HG03354 (cell line): ENCODE data around the gene IQUB.

Experiments
- ATAC-seq: cut with Tn5 transposase; IDR thresholded peaks from one replicate; pipeline ENCODE4 v1.9.1; 2021; ENCODE audit warnings: mild to moderate bottlenecking; ENCODE audit not compliant: unreplicated experiment, poor library complexity, severe bottlenecking

IQUB gene

DNA sequence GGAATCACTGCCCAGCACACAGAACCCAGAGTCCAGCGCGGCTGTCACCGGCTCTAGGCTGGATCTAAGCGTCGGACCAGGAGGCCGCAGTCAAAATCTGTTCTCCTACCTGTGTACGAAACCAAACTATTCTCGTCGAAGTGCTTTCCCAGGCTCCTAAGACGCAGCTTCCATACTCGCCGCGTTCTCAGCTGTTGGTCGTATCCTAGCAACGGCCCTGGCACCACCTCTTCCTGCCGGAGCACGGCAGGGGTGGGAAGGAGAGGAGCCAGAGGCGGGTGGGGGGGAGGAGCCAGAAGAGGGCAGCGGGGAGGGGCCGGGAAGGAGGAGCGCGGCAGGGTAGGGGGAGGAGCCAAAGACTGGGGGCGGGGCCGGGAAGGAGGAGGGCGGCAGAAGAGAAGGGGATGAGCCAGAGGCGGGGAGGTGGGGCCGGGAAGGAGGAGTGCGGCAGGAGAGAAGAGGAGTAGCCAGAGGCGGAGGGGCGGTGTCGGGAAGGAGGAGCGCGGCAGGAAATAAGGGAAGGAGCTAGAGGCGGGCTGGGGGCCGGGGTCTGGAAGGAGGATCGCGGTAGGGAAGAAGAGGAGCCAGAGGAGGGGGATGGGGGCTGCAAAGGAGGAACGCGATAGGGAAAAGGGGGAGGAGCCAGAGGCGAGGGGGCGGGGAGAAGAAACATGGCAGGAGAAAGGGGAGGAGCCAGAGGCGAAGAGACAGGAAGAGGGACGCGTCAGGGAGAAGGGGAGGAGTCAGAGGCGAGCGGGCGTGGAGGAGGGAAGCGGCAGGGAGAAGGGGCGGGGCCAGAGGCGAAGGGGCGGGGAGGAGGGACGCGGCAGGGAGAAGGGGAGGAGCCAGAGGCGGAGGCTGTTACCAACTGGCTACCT is at the start of gene IQUB:
IQUB (minus strand) TSS at position 213 of the 878 bp plus-strand sequence. CDS start 22,255 bp downstream, outside the sequence.
- peak; percentile 72 for ATAC-seq

DNA sequence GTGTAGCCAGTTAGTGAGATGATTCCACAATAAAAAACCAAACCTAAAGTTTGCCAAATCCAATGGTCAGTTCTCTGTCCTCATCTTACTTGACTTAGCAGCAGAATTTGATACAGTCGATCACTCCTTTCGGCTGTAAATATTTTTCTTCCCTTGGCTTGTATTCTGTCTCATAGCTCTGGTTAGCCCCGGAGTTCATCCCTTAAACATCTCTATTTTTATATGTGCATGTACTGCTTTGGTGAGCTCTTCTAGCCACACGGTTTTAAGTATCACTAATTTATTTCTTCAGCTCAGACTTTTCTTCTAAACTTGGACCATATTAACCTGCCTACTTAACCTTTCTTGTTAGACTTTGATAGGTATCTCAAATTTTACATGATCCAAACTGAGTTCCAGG is 49.4 kb upstream of the IQUB start:
- ATAC-seq, result no peak

DNA sequence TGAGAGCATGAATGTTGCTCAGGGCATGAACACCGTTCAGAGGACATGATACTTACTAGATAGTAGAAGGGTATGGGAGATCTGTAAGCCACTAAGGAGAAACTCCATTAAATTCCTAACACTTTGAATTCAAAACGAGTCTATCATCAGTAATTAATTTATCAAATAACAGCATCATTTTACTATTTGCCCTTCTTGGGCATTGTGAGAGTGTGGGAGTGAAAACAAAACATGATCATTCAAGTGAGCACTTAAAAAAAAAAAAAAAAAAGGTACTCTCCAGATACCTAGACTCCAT is 46.7 kb upstream of the IQUB start:
- no peak for ATAC-seq

DNA sequence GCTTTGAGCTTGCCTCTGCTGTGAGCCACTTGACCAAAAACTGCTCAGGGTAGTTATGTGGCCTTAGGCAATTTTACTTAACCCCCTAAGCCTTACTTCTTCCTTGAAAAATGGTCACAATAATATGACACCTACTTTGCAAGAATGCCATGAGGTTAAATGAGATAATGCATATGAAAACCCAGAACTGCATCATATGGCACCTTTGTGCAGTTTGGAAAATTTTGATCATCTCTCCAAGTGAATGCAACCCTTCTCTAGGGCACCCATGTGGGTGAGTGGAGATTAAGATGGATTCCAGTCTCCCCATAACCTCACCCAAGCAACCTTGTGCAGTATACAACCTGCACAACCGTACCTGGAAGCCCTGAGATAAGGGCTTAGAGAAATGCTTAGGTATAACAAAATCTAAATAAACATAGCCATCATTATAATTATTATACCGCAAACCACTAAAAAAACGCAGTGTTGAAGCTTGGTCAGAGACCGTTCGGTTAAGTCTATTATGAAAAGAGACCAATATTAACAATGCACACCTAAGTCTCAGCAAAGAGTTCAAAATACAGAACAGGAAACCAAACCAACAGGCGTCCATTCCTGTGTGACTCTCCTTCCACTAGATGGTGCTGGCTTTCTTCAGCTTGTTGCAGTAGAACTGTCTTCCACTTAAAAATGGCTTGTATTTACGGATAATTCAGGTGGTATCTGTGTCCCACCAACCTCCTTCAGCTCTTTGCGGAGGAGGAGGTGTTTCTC is 46.2 kb upstream of the IQUB start:
- peak; percentile 80 for ATAC-seq

DNA sequence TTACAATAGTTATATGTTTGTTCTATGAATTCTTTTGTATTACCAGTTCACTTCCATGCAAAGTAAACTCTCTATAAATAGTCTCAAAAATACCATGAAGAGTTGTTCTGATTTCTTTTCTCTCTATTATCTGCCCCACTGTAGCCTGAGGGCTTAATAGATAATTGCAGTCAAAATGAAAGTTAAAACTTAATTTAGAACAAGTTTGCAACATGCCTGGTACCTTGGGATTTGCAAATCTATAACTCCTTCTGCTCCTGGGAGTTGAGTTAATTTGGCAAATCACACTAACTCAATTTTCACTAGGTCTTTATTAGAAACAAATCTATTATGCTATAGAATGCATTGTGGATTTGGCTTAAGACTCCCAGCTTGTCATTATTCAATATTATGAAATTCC is 45.0 kb upstream of the IQUB start:
- no peak for ATAC-seq

DNA sequence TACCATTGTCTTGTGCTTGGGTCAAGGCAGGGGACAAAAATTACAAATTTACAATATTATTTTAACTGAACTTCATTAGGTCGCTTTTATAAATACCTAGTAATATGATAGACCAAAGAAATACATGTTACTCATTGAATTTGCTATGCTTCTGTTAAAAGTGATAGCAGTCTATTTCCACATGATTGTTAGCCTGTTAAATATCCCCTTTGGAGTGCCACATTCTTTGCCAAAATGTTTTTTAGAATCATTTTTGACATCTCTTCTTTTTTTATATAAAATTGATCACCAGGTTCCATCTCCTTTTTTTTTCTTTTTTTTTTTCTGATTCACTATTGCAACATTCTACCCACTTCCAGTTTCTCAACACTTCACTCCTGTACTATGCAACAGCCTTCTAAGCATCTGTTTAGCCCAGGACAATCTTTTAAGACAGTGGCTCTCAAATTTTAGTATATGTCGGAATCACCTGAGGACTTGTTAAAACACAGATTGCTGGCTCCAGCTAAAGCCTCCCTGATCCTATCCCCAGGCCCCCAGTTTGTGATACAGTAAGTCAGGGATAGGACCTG is 39.6 kb upstream of the IQUB start:
- ATAC-seq, result no peak

DNA sequence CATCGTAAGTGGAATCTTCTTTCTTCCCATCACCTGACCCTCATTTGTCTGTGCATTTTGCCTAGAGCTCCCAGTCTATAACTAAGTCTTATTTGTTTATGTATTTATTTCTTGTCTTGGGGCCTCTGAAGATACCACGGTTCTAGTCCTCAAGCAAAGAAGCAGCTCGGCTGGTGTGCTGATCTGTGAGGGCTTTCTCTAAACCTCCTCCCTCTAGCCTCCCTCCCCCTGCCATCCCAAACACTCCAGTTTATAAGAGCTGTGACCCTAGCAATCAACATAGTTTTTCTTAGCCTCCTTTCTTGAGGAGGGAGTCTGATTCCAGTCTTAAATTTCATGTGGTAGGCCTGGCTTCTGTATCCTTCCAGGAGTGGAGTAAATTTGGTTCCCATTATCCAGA is 38.9 kb upstream of the IQUB start:
- no peak for ATAC-seq

DNA sequence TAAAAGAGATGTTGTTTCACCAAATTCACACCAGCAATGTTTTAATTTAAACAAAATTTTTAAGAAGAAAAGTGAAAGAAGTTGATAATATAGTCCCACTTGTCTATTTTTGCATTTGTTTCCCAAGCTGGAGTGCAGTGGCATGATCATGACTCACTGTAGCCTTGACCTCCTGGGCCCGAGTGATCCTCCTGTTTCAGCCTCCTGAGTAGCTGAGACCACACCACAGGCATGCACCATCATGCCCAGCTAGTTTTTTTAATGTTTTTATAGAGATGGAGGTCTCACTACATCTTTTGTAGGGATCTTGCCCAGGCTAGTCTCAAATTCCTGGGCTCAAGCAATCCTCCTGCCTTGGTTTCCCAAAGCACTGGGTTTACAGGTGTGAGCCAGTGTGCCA is 37.3 kb upstream of the IQUB start:
- ATAC-seq, result no peak

DNA sequence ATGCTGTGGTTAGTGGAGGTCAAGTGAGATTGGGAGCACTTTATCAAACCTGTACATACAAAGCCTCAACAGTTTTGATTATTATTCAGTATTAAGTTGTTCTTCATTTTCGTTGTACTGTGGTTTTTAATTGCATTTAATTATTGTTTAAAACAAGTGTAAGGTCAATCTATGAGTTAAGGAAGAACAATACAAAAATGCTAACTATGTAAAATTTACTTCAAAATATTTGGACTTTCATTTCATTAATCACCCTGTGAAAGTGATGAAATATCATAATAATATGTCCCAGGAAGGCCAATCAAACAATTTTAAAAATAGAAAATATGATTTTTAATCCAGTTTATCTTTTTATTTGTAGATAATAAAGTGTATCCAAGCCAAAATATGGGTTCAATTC is 36.8 kb upstream of the IQUB start:
- no peak for ATAC-seq

DNA sequence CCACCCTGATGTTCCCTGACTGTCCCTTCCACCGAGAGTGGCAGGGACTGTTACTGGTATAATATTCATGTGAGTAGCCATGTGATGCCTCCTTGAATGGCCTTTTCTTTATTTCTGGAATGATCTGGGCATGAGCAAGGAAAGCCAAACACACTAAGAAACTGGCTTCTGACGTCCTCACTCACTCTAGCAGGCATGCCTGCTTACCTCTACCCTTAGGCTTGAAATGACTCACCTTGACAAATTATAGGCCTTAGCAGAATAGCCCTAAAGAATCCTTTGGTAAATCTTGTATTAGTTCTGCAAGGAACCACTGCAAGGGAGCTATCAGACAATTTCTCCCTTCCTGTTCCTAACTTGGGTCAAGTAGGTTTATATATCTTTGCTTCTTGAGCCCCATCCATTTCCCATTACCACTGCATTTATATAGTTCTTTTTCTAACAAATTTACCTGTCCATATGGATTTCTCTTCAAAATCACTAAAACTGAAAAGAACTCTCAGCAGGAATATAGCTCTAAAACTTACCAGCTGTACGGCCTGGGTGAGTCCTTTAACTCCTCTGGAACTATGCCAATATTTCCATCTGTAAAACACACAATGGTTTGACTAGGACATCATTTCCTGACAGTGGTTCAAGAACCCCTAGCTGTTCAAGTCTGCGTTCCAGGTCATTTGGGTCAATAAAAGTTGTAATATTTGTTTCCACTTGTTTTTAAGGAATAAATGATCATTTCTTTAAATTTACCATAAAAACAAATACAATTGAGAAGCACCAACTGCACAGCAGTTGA is 36.2 kb upstream of the IQUB start:
- no peak for ATAC-seq

DNA sequence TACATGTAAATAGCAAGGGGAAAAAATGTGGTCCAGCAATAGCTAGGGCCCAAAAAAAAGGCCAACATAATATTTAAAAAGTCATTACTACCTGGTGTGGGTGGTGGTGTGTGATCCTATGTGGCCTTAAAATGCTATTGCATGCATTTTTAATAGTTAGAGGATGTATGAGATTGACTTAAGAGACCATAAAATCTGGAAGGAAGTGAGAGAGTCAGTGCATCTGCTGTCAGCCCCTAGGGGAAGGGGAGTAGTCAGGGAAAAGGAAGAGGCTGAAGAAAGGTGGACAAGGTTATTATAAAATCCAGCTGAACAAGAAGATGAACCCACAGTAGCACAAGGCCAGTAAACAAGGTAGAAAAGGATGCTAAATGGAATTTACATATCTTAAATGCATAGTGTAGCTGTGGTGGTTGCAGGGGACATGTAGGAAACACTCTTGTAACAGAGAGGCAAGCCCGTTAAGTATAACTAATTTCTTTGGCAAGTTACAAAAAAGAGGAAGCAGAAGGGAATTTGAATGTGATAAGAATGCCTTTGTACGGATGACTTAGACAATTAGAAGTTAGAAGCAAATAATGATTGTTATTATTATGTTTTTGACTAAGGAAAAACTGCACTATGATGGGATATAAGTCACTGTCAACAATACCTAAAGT is 35.1 kb upstream of the IQUB start:
- ATAC-seq, result no peak

DNA sequence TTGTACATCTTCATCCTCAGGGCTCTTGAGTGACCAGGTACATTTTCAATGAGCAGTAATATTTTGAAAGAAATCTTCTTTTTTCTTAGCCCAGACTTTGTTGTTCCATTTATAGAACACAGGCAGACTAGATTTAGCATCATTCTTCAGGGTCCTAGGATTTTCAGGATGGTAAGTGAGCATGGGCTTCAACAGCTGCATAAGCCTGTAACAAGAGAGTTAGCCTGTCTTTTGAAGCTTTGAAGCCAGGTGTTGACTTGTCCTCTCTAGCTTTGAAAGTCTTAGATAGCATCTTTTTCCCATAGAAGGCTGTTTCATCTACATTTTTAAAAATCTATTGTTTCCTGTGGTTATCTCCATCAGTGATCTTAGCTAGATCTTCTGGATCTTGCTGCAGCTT is 27.7 kb upstream of the IQUB start:
- no peak for ATAC-seq

DNA sequence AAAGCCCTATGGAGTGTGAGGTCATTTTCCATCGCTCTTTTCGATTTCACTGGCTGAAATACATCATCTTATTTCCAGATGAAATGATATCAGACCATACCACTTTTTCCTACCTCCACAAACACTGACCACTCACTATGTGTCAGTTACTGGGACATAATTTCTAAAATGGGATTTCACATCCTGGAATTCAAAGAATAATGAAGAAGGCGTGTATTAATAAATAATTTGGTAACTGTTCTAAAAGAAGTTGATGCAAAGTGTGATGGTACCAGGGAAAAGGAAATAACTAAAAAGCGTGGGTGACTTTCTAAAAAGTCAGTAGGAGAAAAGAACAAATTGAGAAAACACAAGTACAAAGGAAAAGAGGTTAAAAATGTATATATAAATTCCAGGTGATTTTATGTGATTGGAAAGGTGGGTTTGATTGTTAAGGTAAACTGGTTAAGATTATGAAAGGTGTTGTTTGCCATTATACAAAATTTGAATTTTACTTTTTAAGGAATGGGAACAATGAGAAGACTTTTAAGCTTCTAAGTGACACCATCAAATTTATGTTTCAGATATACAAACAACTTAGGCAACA is 24.0 kb upstream of the IQUB start:
- no peak for ATAC-seq

DNA sequence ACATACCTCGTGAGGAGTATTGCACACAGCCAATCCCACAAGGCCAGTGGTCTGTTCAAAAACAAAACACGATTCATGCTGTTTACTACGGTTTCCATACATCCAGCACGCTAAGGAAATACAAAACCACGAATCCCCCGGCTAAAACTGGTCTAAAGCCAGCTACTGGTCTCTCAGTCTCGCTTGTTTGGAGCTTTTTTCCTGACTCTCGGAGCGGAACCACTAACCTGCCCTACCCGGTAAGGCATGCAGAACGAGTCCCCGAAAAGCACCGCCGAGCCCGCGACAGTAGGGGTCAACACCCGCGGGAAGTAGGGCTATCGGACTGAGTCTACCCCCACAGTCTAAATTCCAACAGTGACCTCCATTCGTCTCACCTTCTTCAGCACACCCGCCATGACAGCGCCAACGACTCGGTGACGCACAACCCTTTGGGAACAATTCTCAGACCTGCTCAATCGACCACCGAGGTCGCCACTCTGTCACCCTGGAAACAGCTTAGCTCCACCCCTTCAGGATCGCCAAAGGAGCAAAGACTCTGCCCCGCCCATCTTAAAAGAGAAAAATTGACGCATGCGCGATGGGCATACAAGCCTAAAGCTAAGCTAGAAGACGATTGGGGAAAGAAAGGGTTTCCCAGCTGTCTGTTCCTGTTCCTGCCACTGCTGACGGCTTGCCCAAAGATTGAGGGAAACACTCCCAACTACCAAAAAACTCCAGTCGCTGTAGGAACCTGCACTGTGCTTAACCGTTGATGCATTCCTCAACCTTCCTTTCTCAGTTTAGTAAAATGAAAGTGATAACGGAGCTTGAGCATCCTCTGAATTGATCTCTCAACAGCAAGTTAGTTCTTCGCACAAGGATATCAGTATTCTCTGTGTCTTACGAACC is 23.2 kb upstream of the IQUB start, which contains the start of gene NDUFA5:
NDUFA5 (minus strand) TSS at position 421 of the 891 bp plus-strand sequence; CDS start at position 398, 23 bp downstream.
- ATAC-seq, result peak; percentile 98

DNA sequence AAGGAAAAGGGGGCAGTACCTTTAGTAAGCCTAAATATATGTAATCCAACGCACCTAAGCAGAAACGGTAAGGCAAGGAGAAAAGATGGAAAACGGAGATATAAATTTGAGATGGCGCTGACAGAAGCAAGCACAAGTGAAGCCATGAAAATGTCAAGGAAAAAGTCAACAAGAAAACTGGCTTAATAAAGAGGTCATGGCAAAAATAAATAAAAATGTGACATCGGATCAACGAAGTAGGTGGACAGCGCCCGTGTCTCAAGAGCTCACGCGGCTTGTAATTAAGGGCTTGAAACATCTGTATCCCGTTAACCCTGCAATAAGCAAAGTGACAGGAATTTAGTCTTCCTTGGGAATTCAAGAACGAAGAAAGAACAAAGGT is 22.6 kb upstream of the IQUB start:
- ATAC-seq, result no peak

DNA sequence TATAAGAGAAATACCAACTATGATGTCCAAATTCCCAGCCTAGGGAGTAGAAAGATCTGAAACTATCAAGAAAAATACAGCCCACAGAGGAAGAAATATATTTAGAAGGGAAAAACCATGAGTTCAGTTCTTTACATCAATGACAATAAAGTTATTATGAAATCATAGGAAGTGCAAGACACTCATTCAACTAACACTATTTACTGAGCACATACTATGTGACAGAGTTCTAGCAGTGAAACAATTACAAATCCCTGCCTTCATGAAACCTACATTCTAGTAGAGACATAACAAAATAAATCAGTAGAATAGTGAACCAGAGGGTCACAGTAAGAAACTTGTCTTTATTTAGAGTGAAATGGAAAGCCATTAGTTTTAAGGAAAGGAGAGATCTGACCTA is 21.1 kb upstream of the IQUB start:
- ATAC-seq, result no peak

DNA sequence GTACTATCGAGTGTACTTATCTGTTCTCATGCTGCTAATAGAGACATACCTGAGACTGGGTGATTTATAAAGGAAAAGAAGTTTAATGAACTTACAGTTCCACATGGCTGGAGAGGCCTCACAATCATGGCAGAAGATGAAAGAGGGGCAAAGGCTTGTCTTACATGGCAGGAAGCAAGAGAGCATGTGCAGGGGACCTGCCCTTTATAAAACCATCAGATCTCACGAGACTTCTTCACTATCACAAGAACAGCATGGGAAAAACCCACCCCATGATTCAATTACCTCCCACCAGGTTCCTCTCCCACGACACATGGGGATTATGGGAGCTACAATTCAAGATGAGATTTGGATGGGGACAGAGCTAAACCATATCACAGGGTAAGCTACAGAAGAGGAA is 18.8 kb upstream of the IQUB start:
- ATAC-seq, result no peak

DNA sequence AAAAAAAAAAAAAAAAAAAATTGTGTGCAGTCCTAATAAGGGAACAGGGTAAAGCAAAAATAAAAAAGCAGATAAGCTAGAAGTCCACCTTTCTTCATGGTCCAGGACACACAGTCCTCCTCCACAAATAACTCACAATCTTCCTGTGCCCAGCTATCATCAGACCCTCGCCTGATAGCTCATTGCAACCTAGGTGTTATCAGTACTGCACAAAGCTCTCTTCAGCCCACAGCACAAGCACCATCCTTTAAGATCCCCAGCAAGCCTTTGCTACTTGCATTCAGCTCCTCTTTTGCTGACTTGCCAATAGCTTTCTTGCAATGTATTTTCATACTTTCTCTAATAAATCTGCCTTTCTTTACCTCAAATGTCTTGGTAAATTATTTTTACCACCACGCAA is 18.2 kb upstream of the IQUB start:
- ATAC-seq, result no peak
